GM12878 (cell line): Measurements from ENCODE around the gene SNX13. TPM values are rescaled to one million over a fixed set of nuclear protein-coding genes. Genes with fewer than 3 reads are reported as not detected.

Experiments
- ATAC-seq: fragments of 200-7000 bp; cut with Tn5 transposase; 3 replicates; pipeline ENCODE4 v1.9.1; 2020; ENCODE audit warnings: mild to moderate bottlenecking, moderate library complexity
- BruUV-seq: library from RNA; stranded (reverse); fragments of 400-500 nt; replicated peaks from 2 replicates; lab custom pipeline; 2021; lab: Mats Ljungman, UMichigan
- CTCF ChIA-PET: fragments of 300-600 bp; sonication (Branson Sonifier 250); formaldehyde crosslinking; extraction: SDS; loops from one replicate; lab custom pipeline; 2021; ENCODE audit warnings: inconsistent platforms; lab: Yijun Ruan, JAX
- POLR2A ChIA-PET: fragments of 350-600 bp; formaldehyde crosslinking; extraction: SDS; loops from one replicate; lab custom pipeline; 2021; ENCODE audit warnings: inconsistent platforms; lab: Charles Lee
- RAD21 ChIA-PET: fragments of 300-600 bp; sonication (Branson Sonifier 250); formaldehyde crosslinking; loops from one replicate; lab custom pipeline; 2023; ENCODE audit warnings: antibody characterized with exemption; ENCODE audit not compliant: unreplicated experiment; lab: Charles Lee
- SMC1A ChIA-PET: fragments of 300-600 bp; sonication (Branson Sonifier 250); formaldehyde crosslinking; loops from one replicate; lab custom pipeline; 2023; ENCODE audit not compliant: unreplicated experiment, uncharacterized antibody; lab: Charles Lee
- DNase-seq: peaks from one replicate; pipeline ENCODE4 v3.0.0-alpha.2; 2011; ENCODE audit warnings: low read depth, low spot score
- FAIRE-seq: peaks from 3 replicates; lab custom pipeline; 2011; peaks lifted over from hg19 to GRCh38; lab: Jason Lieb, UNC
- H2AFZ ChIP-seq: 2 replicates; pipeline ENCODE4 v1.6.0; 2011; ENCODE audit warnings: low read depth, low read length, control low read depth; ENCODE audit not compliant: control insufficient read depth
- H3K27ac ChIP-seq: 2 replicates; pipeline ENCODE4 v1.5.1; 2011; ENCODE audit warnings: control low read depth; ENCODE audit not compliant: control insufficient read depth, insufficient read depth
- H3K27me3 ChIP-seq, 2 experiments: replicated peaks in 1 of 2; 2 replicates each; pipeline versions ENCODE4 v1.6.0 to v1.6.1; 2011; ENCODE audit warnings: low read length in 1 of 2; ENCODE audit not compliant: control insufficient read depth in 2 of 2, insufficient read depth in 2 of 2
- H3K36me3 ChIP-seq, 2 experiments: 2 replicates each; pipeline ENCODE4 v1.5.1; 2011; ENCODE audit warnings: low read length in 1 of 2; ENCODE audit not compliant: control insufficient read depth in 2 of 2, insufficient read depth in 2 of 2
- H3K4me1 ChIP-seq: 2 replicates; pipeline ENCODE4 v1.6.1; 2011; ENCODE audit warnings: mild to moderate bottlenecking, low read length, moderate library complexity, mixed read lengths; ENCODE audit not compliant: control insufficient read depth, insufficient read depth
- H3K4me2 ChIP-seq: 2 replicates; pipeline ENCODE4 v1.6.0; 2011; ENCODE audit warnings: control low read depth; ENCODE audit not compliant: control insufficient read depth, insufficient read depth
- H3K4me3 ChIP-seq: fragments of 200-600 bp; sonication (generic); 2 replicates; pipeline ENCODE4 v1.5.1; 2016
- H3K79me2 ChIP-seq: 2 replicates; pipeline ENCODE4 v1.6.0; 2011; ENCODE audit warnings: low read length; ENCODE audit not compliant: control insufficient read depth, insufficient read depth
- H3K9ac ChIP-seq: 2 replicates; pipeline ENCODE4 v1.8.0; 2011; ENCODE audit warnings: low read length, control low read depth, mixed read lengths; ENCODE audit not compliant: control insufficient read depth, insufficient read depth
- H3K9me3 ChIP-seq: replicated peaks from 3 replicates; pipeline ENCODE4 v1.5.1; 2011; ENCODE audit warnings: mild to moderate bottlenecking, low read length; ENCODE audit not compliant: control insufficient read depth, insufficient read depth
- H4K20me1 ChIP-seq: 2 replicates; pipeline ENCODE4 v1.6.0; 2011; ENCODE audit not compliant: control insufficient read depth, insufficient read depth
- CREM ChIP-seq: IDR thresholded peaks from 2 replicates; pipeline ENCODE4 v1.6.1; 2014; ENCODE audit warnings: antibody characterized with exemption, low read depth
- JUNB ChIP-seq: IDR thresholded peaks from 2 replicates; pipeline ENCODE4 v1.6.1; 2016; ENCODE audit warnings: antibody characterized with exemption, mild to moderate bottlenecking
- POLR2AphosphoS5 ChIP-seq: IDR thresholded peaks from 2 replicates; pipeline ENCODE4 v1.6.1; 2011; ENCODE audit warnings: mild to moderate bottlenecking, low read length, inconsistent platforms
- SUZ12 ChIP-seq: fragments of 200-600 bp; sonication (generic); IDR thresholded peaks from one replicate; pipeline ENCODE4 v1.6.1; 2018; ENCODE audit warnings: antibody characterized with exemption, mild to moderate bottlenecking; ENCODE audit not compliant: unreplicated experiment
- ZZZ3 ChIP-seq: IDR thresholded peaks from 2 replicates; pipeline ENCODE4 v1.6.1; 2011; ENCODE audit warnings: low read depth; ENCODE audit not compliant: control insufficient read depth, insufficient read length
- WGBS: methylation state at CpG from one replicate; pipeline ENCODE4 v1.1.6; 2016; ENCODE audit warnings: low lambda C conversion rate; ENCODE audit not compliant: insufficient replicate concordance, insufficient coverage; ENCODE audit errors: missing lambda C conversion rate; 5-methylcytosine and 5-hydroxymethylcytosine counted together
- in situ Hi-C: fragments of 300-500 bp; cut with MboI; formaldehyde crosslinking; loops from 9 replicates; pipeline ENCODE4 v1.14.3; 2018; ENCODE audit warnings: mixed read lengths
- intact Hi-C: fragments of 100-400 bp; cut with micrococcal nuclease; formaldehyde crosslinking; loops from one replicate; pipeline ENCODE4 v1.14.2; 2022; ENCODE audit not compliant: unreplicated experiment
- polyA plus RNA-seq, 11 experiments: library from polyadenylated mRNA; depleted of rRNA in 4 of 11; unstranded in 6 of 11; stranded (reverse) in 5 of 11; fragments of >200 nt; fragmentation: Nextera tagmentation in 4 of 11; fragmentation: Illumina TruSeq in 1 of 11; extraction: Ambion mirVana in 4 of 11; extraction: Trizol in 1 of 11; gene quantifications; 1 replicate in 1 of 11; 2 replicates in 10 of 11; pipeline versions ENCODE4 v1.2.1 to v1.2.3, GENCODE V29; 2011 to 2016; ENCODE audit warnings: inconsistent platforms in 2 of 11, missing spikeins in 2 of 11, low read depth in 1 of 11
- total RNA-seq, 4 experiments: library from RNA; depleted of rRNA in 3 of 4; stranded (reverse); fragments of >200 nt in 3 of 4; fragmentation: Illumina TruSeq in 1 of 4; extraction: Trizol in 1 of 4; gene quantifications; 2 replicates each; pipeline versions ENCODE4 v1.2.1 to v1.2.3, GENCODE V29; 2013 to 2021

The SNX13 gene
- total and polyA plus RNA-seq, 10 of the 15 experiments (the other 5 are each of a cell fraction or from before 2014, with no cell fraction given) = 2.2 to 17.1 (median 11.9) TPM

GRCh38 chr7:17832820-17833355 lies 107.4 kb downstream of the SNX13 start:
- H3K9me3 ChIP-seq = no peaks in the 10 kb centered on the region
- no peak overlapping the region for H3K4me3 ChIP-seq
- DNase-seq (no peak), ATAC-seq (no peak), FAIRE-seq (no peak)
- ChIA-PET RAD21 (interaction anchor here (0.5 to 1.6 kb wide), 3 partner anchors 12 to 62 kb away, joined by 3 to 5 read pairs (median 3); no protein-coding TSS in a partner anchor), SMC1A (interaction anchor here (0.6 to 2.0 kb wide), 3 partner anchors 10 to 625 kb away, joined by 3 to 8 read pairs (median 3); no protein-coding TSS in a partner anchor), POLR2A (no interaction called here), CTCF (no interaction called here)
- no peak overlapping the region for H2AFZ ChIP-seq
- no TSS peak for BruUV-seq
- no peaks in the 10 kb centered on the region for H3K27me3 ChIP-seq
- in situ Hi-C loops (no loop called here), intact Hi-C loops (no loop called here)
- H3K79me2 ChIP-seq = no peaks in the 10 kb centered on the region
- no peak overlapping the region for H3K27ac ChIP-seq
- H3K36me3 ChIP-seq = no peaks in the 10 kb centered on the region
- H3K4me2 ChIP-seq = no peak overlapping the region
- no peaks in the 10 kb centered on the region for H3K4me1 ChIP-seq
- H3K9ac ChIP-seq = no peak overlapping the region
- TF ChIP-seq SUZ12 = no peak
- no peak for TF ChIP-seq CREM
- no peak for TF ChIP-seq POLR2AphosphoS5
- no peaks in the 10 kb centered on the region for H4K20me1 ChIP-seq

GRCh38 chr7:17832242-17832641 lies 108.1 kb downstream of the SNX13 start:
- RAD21 ChIA-PET = interaction anchor here (1.1 to 1.6 kb wide), 2 partner anchors 13 to 62 kb away, joined by 3 to 5 read pairs; no protein-coding TSS in a partner anchor
- WGBS = 41% methylated on average over 1 of the region's 1 CpG
- SMC1A ChIA-PET = interaction anchor here (1.1 to 2.0 kb wide), 3 partner anchors 11 to 62 kb away, joined by 3 to 8 read pairs (median 5); no protein-coding TSS in a partner anchor
- Histone ChIP-seq H3K9ac (no peak overlapping the region), H3K4me2 (no peak overlapping the region), H4K20me1 (no peaks in the 10 kb centered on the region), H3K4me1 (no peaks in the 10 kb centered on the region), H3K36me3 (no peaks in the 10 kb centered on the region), H3K27ac (no peak overlapping the region), H3K9me3 (no peaks in the 10 kb centered on the region), H3K79me2 (no peaks in the 10 kb centered on the region), H3K4me3 (no peak overlapping the region), H3K27me3 (no peaks in the 10 kb centered on the region), H2AFZ (no peak overlapping the region)
- no peak for DNase-seq
- intact Hi-C loops (no loop called here), in situ Hi-C loops (no loop called here)
- peak; percentile 13 for FAIRE-seq
- POLR2A ChIA-PET = interaction anchor here (0.5 kb wide), 1 partner anchor 105 kb away, joined by 3 read pairs; no protein-coding TSS in a partner anchor
- no peak for ATAC-seq
- CTCF ChIA-PET = interaction anchor here (1.2 kb wide), 1 partner anchor 62 kb away, joined by 6 read pairs; no protein-coding TSS in a partner anchor
- TF ChIP-seq JUNB = peak; percentile 76
- no peak for TF ChIP-seq ZZZ3
- no TSS peak for BruUV-seq
